Measurements from ENCODE around the gene GAS6.

GAS6 gene

DNA sequence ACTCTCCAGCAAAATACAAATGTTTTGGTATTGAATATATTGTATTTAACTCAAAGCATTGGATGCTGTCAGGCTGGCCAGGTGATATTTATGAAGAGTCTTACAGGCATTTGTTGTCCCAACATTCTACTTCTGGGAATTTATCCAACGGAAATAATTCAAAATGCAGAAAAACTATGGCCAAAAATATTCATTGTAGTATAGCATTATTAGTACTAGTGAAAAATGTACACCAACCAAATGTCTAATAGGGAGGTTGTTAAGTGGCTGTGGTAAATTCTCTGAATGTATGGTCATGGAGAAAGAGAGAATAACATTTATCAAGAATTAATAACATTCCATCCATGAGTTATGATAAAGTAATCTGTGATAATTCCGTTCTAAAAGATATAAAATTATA, 38.6 kb upstream of the GAS6 start:
- Histone ChIP-seq H3K27ac (ENCODE audit: low read length) (no peak overlapping the region), H3K9ac (ENCODE audit: low read length in 2 of 2) (no peak overlapping the region), H3K4me1 (ENCODE audit: control insufficient read depth, insufficient read depth, low read length) (peaks cover 18% of the 10 kb centered on the region), H3K36me3 (ENCODE audit: control insufficient read depth in 2 of 2, insufficient read depth in 2 of 2, low read length in 2 of 2) (no peaks in the 10 kb centered on the region), H3K9me3 (ENCODE audit: control insufficient read depth in 2 of 2, low read length in 2 of 2) (no peaks in the 10 kb centered on the region), H3K27me3 (ENCODE audit: control insufficient read depth in 1 of 2, insufficient read depth in 2 of 2, low read length in 2 of 2) (no peaks in the 10 kb centered on the region), H3K4me3 (ENCODE audit: low read length in 2 of 2) (no peak overlapping the region)

- H3K9me3 ChIP-seq (ENCODE audit: control insufficient read depth in 2 of 2, low read length in 2 of 2) = no peaks in the 10 kb centered on the region
- no peak overlapping the region for H3K27ac ChIP-seq (ENCODE audit: low read length)
- H3K27me3 ChIP-seq (ENCODE audit: control insufficient read depth in 1 of 2, insufficient read depth in 2 of 2, low read length in 2 of 2) = no peaks in the 10 kb centered on the region
- no peaks in the 10 kb centered on the region for H3K36me3 ChIP-seq (ENCODE audit: control insufficient read depth in 2 of 2, insufficient read depth in 2 of 2, low read length in 2 of 2)
- H3K9ac ChIP-seq (ENCODE audit: low read length in 2 of 2) = no peak overlapping the region
- no peak overlapping the region for H3K4me3 ChIP-seq (ENCODE audit: low read length in 2 of 2)
- peaks cover 18% of the 10 kb centered on the region for H3K4me1 ChIP-seq (ENCODE audit: control insufficient read depth, insufficient read depth, low read length)
These were observed 37.8 kb upstream of the GAS6 start for GRCh38 chr13:113901642-113902041.

GRCh38 chr13:113901231-113901630, 37.4 kb upstream of the GAS6 start:
- no peak overlapping the region for H3K4me3 ChIP-seq (ENCODE audit: low read length in 2 of 2)
- H3K27ac ChIP-seq (ENCODE audit: low read length) = no peak overlapping the region
- no peaks in the 10 kb centered on the region for H3K9me3 ChIP-seq (ENCODE audit: control insufficient read depth in 2 of 2, low read length in 2 of 2)
- no peaks in the 10 kb centered on the region for H3K27me3 ChIP-seq (ENCODE audit: control insufficient read depth in 1 of 2, insufficient read depth in 2 of 2, low read length in 2 of 2)
- H3K9ac ChIP-seq (ENCODE audit: low read length in 2 of 2) = no peak overlapping the region
- no peaks in the 10 kb centered on the region for H3K36me3 ChIP-seq (ENCODE audit: control insufficient read depth in 2 of 2, insufficient read depth in 2 of 2, low read length in 2 of 2)
- H3K4me1 ChIP-seq (ENCODE audit: control insufficient read depth, insufficient read depth, low read length) = peaks cover 15% of the 10 kb centered on the region

DNA sequence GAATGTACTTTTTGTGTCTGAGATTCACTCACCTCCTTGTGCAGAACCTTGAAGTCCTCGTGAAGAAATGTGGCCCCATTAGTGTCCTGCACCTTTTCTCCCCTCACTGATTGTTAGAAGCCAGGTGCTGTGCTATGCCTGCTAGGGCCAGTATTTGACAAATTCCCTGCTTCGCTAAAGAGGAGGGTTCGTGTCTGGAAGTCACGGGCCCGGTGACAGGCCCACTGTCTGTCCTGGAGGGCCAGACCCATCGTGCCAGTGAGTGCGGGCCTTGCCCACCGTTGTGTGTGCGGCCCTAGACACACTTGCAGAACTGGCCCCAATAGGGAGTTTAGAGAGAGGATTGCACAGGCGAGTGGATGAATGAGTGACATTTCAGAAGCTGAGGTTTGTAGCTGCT, 36.8 kb upstream of the GAS6 start:
- Histone ChIP-seq H3K9me3 (ENCODE audit: control insufficient read depth in 2 of 2, low read length in 2 of 2) (no peaks in the 10 kb centered on the region), H3K4me3 (ENCODE audit: low read length in 2 of 2) (no peak overlapping the region), H3K27ac (ENCODE audit: low read length) (no peak overlapping the region), H3K4me1 (ENCODE audit: control insufficient read depth, insufficient read depth, low read length) (peaks cover 15% of the 10 kb centered on the region), H3K36me3 (ENCODE audit: control insufficient read depth in 2 of 2, insufficient read depth in 2 of 2, low read length in 2 of 2) (no peaks in the 10 kb centered on the region), H3K27me3 (ENCODE audit: control insufficient read depth in 1 of 2, insufficient read depth in 2 of 2, low read length in 2 of 2) (no peaks in the 10 kb centered on the region), H3K9ac (ENCODE audit: low read length in 2 of 2) (no peak overlapping the region)

DNA sequence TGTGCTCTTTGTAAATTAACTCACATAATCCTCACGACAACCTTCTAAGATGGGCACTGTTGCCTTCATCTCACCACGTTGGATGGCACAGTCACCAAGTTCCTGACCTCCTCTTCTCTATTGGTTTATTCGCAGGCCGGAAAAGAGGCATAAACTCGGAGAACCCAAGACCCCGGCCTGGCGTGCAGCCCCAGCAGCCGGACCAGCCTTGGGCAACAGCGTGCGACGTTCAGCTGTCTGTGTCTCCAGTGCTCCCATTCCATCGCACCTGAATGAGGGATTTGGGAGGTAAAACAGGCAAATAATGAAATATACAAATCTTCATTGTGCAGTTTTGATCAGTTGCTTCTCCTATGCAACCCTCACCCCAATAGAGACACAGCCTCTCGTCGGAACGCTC, 34.5 kb upstream of the GAS6 start:
- Histone ChIP-seq H3K4me1 (ENCODE audit: control insufficient read depth, insufficient read depth, low read length) (peaks cover 9% of the 10 kb centered on the region), H3K27me3 (ENCODE audit: control insufficient read depth in 1 of 2, insufficient read depth in 2 of 2, low read length in 2 of 2) (no peaks in the 10 kb centered on the region), H3K9ac (ENCODE audit: low read length in 2 of 2) (no peak overlapping the region), H3K27ac (ENCODE audit: low read length) (no peak overlapping the region), H3K4me3 (ENCODE audit: low read length in 2 of 2) (no peak overlapping the region), H3K36me3 (ENCODE audit: control insufficient read depth in 2 of 2, insufficient read depth in 2 of 2, low read length in 2 of 2) (no peaks in the 10 kb centered on the region), H3K9me3 (ENCODE audit: control insufficient read depth in 2 of 2, low read length in 2 of 2) (no peaks in the 10 kb centered on the region)

GRCh38 chr13:113897966-113898365, 34.1 kb upstream of the GAS6 start:
- Histone ChIP-seq H3K4me3 (ENCODE audit: low read length in 2 of 2) (no peak overlapping the region), H3K9ac (ENCODE audit: low read length in 2 of 2) (no peak overlapping the region), H3K36me3 (ENCODE audit: control insufficient read depth in 2 of 2, insufficient read depth in 2 of 2, low read length in 2 of 2) (no peaks in the 10 kb centered on the region), H3K9me3 (ENCODE audit: control insufficient read depth in 2 of 2, low read length in 2 of 2) (no peaks in the 10 kb centered on the region), H3K27ac (ENCODE audit: low read length) (no peak overlapping the region), H3K27me3 (ENCODE audit: control insufficient read depth in 1 of 2, insufficient read depth in 2 of 2, low read length in 2 of 2) (no peaks in the 10 kb centered on the region), H3K4me1 (ENCODE audit: control insufficient read depth, insufficient read depth, low read length) (peaks cover 4% of the 10 kb centered on the region)

DNA sequence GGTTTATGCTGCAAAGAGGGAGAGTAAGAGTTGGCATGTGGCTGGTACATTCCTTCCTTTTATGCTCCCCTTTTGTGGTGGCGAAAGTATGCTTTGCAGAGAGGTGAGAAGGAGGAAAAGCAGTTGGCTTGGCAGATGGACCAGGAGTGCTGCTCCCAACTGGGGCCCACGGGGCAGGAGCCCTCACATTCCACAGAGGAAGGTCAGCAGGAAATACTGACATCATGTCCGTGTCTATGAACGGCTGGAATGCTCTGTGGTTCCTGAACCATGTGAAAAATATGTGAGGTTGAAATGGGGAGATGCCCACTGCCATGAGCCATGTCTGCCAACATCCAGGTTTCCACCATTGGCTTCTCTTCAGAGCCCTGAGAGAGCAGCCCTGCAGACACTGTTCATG, 33.3 kb upstream of the GAS6 start:
- Histone ChIP-seq H3K9me3 (ENCODE audit: control insufficient read depth in 2 of 2, low read length in 2 of 2) (no peaks in the 10 kb centered on the region), H3K36me3 (ENCODE audit: control insufficient read depth in 2 of 2, insufficient read depth in 2 of 2, low read length in 2 of 2) (no peaks in the 10 kb centered on the region), H3K4me3 (ENCODE audit: low read length in 2 of 2) (no peak overlapping the region), H3K27ac (ENCODE audit: low read length) (no peak overlapping the region), H3K27me3 (ENCODE audit: control insufficient read depth in 1 of 2, insufficient read depth in 2 of 2, low read length in 2 of 2) (no peaks in the 10 kb centered on the region), H3K4me1 (ENCODE audit: control insufficient read depth, insufficient read depth, low read length) (peaks cover 3% of the 10 kb centered on the region), H3K9ac (ENCODE audit: low read length in 2 of 2) (no peak overlapping the region)

GRCh38 chr13:113895436-113895835, 31.6 kb upstream of the GAS6 start:
- no peaks in the 10 kb centered on the region for H3K36me3 ChIP-seq (ENCODE audit: control insufficient read depth in 2 of 2, insufficient read depth in 2 of 2, low read length in 2 of 2)
- peaks cover 3% of the 10 kb centered on the region for H3K4me1 ChIP-seq (ENCODE audit: control insufficient read depth, insufficient read depth, low read length)
- no peaks in the 10 kb centered on the region for H3K27me3 ChIP-seq (ENCODE audit: control insufficient read depth in 1 of 2, insufficient read depth in 2 of 2, low read length in 2 of 2)
- no peak overlapping the region for H3K4me3 ChIP-seq (ENCODE audit: low read length in 2 of 2)
- H3K9me3 ChIP-seq (ENCODE audit: control insufficient read depth in 2 of 2, low read length in 2 of 2) = no peaks in the 10 kb centered on the region
- no peak overlapping the region for H3K9ac ChIP-seq (ENCODE audit: low read length in 2 of 2)
- no peak overlapping the region for H3K27ac ChIP-seq (ENCODE audit: low read length)

GRCh38 chr13:113890774-113891480, 27.1 kb upstream of the GAS6 start:
- Histone ChIP-seq H3K36me3 (ENCODE audit: control insufficient read depth in 2 of 2, insufficient read depth in 2 of 2, low read length in 2 of 2) (no peaks in the 10 kb centered on the region), H3K9ac (ENCODE audit: low read length in 2 of 2) (no peak overlapping the region), H3K27ac (ENCODE audit: low read length) (no peak overlapping the region), H3K4me3 (ENCODE audit: low read length in 2 of 2) (no peak overlapping the region), H3K4me1 (ENCODE audit: control insufficient read depth, insufficient read depth, low read length) (peaks cover 6% of the 10 kb centered on the region), H3K9me3 (ENCODE audit: control insufficient read depth in 2 of 2, low read length in 2 of 2) (no peaks in the 10 kb centered on the region), H3K27me3 (ENCODE audit: control insufficient read depth in 1 of 2, insufficient read depth in 2 of 2, low read length in 2 of 2) (peaks cover 0 to 2% of the 10 kb centered on the region in 2 donors)

GRCh38 chr13:113889467-113889866, 25.6 kb upstream of the GAS6 start:
- H3K9ac ChIP-seq (ENCODE audit: low read length in 2 of 2) = no peak overlapping the region
- peaks cover 6% of the 10 kb centered on the region for H3K4me1 ChIP-seq (ENCODE audit: control insufficient read depth, insufficient read depth, low read length)
- H3K4me3 ChIP-seq (ENCODE audit: low read length in 2 of 2) = no peak overlapping the region
- peaks cover 0 to 2% of the 10 kb centered on the region in 2 donors for H3K27me3 ChIP-seq (ENCODE audit: control insufficient read depth in 1 of 2, insufficient read depth in 2 of 2, low read length in 2 of 2)
- H3K27ac ChIP-seq (ENCODE audit: low read length) = no peak overlapping the region
- H3K9me3 ChIP-seq (ENCODE audit: control insufficient read depth in 2 of 2, low read length in 2 of 2) = no peaks in the 10 kb centered on the region
- no peaks in the 10 kb centered on the region for H3K36me3 ChIP-seq (ENCODE audit: control insufficient read depth in 2 of 2, insufficient read depth in 2 of 2, low read length in 2 of 2)

DNA sequence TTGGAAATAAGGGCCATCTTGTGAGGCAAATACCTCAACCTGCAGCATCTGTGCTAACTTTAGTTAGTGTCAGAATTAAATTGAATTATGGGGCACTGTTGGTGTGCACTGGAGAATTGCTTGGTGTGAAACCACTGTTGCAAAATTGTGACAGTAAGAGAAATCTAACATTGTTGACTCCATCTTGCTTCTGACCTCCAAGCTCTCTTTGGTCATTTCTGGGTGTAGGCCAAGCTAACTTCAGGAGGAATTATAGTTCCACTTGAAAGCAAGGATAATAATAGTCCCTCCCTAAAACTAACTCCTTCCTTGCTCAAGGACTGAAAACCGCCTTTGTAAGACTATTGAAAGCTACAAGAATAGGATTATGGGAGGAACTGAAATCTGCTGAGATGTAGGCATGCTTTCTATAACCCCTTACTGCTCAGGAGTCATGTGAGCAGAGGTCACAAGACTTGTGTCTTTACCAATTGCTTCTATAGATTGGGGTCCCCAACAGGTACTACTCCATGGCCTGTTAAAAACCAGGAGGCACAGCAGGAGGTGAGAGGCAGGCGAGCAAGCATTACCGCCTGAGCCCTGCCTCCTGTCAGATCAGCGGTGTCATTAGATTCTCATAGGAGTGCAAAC, 24.9 kb upstream of the GAS6 start:
- Histone ChIP-seq H3K27ac (ENCODE audit: low read length) (no peak overlapping the region), H3K27me3 (ENCODE audit: control insufficient read depth in 1 of 2, insufficient read depth in 2 of 2, low read length in 2 of 2) (peaks cover 0 to 2% of the 10 kb centered on the region in 2 donors), H3K9ac (ENCODE audit: low read length in 2 of 2) (no peak overlapping the region), H3K36me3 (ENCODE audit: control insufficient read depth in 2 of 2, insufficient read depth in 2 of 2, low read length in 2 of 2) (no peaks in the 10 kb centered on the region), H3K4me3 (ENCODE audit: low read length in 2 of 2) (no peak overlapping the region), H3K9me3 (ENCODE audit: control insufficient read depth in 2 of 2, low read length in 2 of 2) (no peaks in the 10 kb centered on the region), H3K4me1 (ENCODE audit: control insufficient read depth, insufficient read depth, low read length) (peaks cover 6% of the 10 kb centered on the region)
